GM19395 (cell line): ENCODE results near the gene VPS4B.
"Not testable (repeated sequence)": the region's sequence is repeated elsewhere in the genome, so short reads cannot be mapped to it uniquely, and the experiment has no call there.

ENCODE experiments used
- ATAC-seq: cut with Tn5 transposase; IDR thresholded peaks from one replicate; pipeline ENCODE4 v1.9.1; 2021; ENCODE audit warnings: mild to moderate bottlenecking, moderate library complexity; ENCODE audit not compliant: unreplicated experiment

The VPS4B gene

GRCh38 chr18:63373161-63373560 lies 49.1 kb downstream of the VPS4B start:
- ATAC-seq, result no peak

- no peak for ATAC-seq
These were observed 53.7 kb downstream of the VPS4B start for GRCh38 chr18:63368611-63369010.

- ATAC-seq, result peak; percentile 85
These were observed 55.0 kb downstream of the VPS4B start, which contains the start of gene KDSR for GRCh38 chr18:63367053-63367953. KDSR (minus strand) TSS chr18:63367206; CDS start chr18:63367118, 88 bp downstream.

GRCh38 chr18:63366213-63367052 lies 55.8 kb downstream of the VPS4B start:
- ATAC-seq, result peak; percentile 41

GRCh38 chr18:63365876-63366212 lies 56.4 kb downstream of the VPS4B start:
- peak; percentile 10 for ATAC-seq

GRCh38 chr18:63363951-63364350 lies 58.3 kb downstream of the VPS4B start:
- no peak for ATAC-seq

- not testable (repeated sequence) for ATAC-seq
These were observed 58.9 kb downstream of the VPS4B start for GRCh38 chr18:63363420-63363819.

GRCh38 chr18:63356272-63356896 lies 65.9 kb downstream of the VPS4B start:
- no peak for ATAC-seq

- ATAC-seq, result no peak
These were observed 72.0 kb downstream of the VPS4B start for GRCh38 chr18:63350230-63350629.

- ATAC-seq, result peak; percentile 81
These were observed 73.7 kb downstream of the VPS4B start for GRCh38 chr18:63348508-63349136.

- ATAC-seq, result no peak
These were observed 75.6 kb downstream of the VPS4B start for GRCh38 chr18:63346480-63347183.

GRCh38 chr18:63346031-63346430 lies 76.2 kb downstream of the VPS4B start:
- no peak for ATAC-seq

GRCh38 chr18:63344918-63345317 lies 77.4 kb downstream of the VPS4B start:
- ATAC-seq, result no peak

- ATAC-seq, result no peak
These were observed 78.0 kb downstream of the VPS4B start for GRCh38 chr18:63344263-63344662.

- ATAC-seq, result peak; percentile 56
These were observed 80.1 kb downstream of the VPS4B start for GRCh38 chr18:63342206-63342605.

- no peak for ATAC-seq
These were observed 82.3 kb downstream of the VPS4B start for GRCh38 chr18:63339920-63340484.
